ENCODE data around the gene AHRR.

AHRR gene

GRCh38 chr5:482021-482420 is 160.5 kb downstream of the AHRR start:
- TF ChIP-seq TAF1 (IDR thresholded peaks at IDR 0.05; ENCODE audit: borderline replicate concordance, insufficient read depth, low read length) (no peak), SIN3A (IDR thresholded peaks at IDR 0.05; ENCODE audit: borderline replicate concordance, insufficient read depth, low read length) (no peak), FOXP2 (optimal IDR thresholded peaks at IDR 0.05; ENCODE audit: borderline replicate concordance, extremely low read depth, extremely low read length, insufficient read depth) (no peak), POLR2AphosphoS5 (IDR thresholded peaks at IDR 0.05; ENCODE audit: low read depth, low read length) (no peak)
- TF ChIP-seq, protein P1, sequence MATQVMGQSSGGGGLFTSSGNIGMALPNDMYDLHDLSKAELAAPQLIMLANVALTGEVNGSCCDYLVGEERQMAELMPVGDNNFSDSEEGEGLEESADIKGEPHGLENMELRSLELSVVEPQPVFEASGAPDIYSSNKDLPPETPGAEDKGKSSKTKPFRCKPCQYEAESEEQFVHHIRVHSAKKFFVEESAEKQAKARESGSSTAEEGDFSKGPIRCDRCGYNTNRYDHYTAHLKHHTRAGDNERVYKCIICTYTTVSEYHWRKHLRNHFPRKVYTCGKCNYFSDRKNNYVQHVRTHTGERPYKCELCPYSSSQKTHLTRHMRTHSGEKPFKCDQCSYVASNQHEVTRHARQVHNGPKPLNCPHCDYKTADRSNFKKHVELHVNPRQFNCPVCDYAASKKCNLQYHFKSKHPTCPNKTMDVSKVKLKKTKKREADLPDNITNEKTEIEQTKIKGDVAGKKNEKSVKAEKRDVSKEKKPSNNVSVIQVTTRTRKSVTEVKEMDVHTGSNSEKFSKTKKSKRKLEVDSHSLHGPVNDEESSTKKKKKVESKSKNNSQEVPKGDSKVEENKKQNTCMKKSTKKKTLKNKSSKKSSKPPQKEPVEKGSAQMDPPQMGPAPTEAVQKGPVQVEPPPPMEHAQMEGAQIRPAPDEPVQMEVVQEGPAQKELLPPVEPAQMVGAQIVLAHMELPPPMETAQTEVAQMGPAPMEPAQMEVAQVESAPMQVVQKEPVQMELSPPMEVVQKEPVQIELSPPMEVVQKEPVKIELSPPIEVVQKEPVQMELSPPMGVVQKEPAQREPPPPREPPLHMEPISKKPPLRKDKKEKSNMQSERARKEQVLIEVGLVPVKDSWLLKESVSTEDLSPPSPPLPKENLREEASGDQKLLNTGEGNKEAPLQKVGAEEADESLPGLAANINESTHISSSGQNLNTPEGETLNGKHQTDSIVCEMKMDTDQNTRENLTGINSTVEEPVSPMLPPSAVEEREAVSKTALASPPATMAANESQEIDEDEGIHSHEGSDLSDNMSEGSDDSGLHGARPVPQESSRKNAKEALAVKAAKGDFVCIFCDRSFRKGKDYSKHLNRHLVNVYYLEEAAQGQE (IDR thresholded peaks at IDR 0.05; ENCODE audit: insufficient read depth in 1 of 2, low read depth in 2 of 2, low read length in 2 of 2), result no peak

DNA sequence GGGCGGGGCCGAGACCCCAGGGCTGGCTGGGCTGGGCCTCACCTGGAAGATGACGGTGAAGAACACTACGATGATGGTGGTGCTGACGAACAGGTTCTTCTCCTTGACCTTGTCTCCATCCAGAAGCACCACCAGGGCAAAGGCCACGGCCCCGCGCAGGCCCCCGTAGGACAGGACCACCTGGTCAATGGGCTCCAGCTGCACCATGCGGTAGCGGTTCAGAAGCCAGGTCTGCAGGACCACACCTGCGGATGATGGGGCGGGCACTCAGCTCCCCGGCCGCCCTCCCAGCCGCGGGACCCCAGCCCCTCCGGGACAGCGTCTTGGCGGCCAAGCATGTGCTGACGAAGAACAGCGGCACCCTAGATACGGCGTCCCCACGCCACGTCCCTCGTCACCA is 161.0 kb downstream of the AHRR start:
- TF ChIP-seq FOXP2 (optimal IDR thresholded peaks at IDR 0.05; ENCODE audit: borderline replicate concordance, extremely low read depth, extremely low read length, insufficient read depth) (no peak), POLR2AphosphoS5 (IDR thresholded peaks at IDR 0.05; ENCODE audit: low read depth, low read length) (no peak), SIN3A (IDR thresholded peaks at IDR 0.05; ENCODE audit: borderline replicate concordance, insufficient read depth, low read length) (no peak), TAF1 (IDR thresholded peaks at IDR 0.05; ENCODE audit: borderline replicate concordance, insufficient read depth, low read length) (no peak)
- TF ChIP-seq, protein P1 (IDR thresholded peaks at IDR 0.05; ENCODE audit: insufficient read depth in 1 of 2, low read depth in 2 of 2, low read length in 2 of 2), result no peak

DNA sequence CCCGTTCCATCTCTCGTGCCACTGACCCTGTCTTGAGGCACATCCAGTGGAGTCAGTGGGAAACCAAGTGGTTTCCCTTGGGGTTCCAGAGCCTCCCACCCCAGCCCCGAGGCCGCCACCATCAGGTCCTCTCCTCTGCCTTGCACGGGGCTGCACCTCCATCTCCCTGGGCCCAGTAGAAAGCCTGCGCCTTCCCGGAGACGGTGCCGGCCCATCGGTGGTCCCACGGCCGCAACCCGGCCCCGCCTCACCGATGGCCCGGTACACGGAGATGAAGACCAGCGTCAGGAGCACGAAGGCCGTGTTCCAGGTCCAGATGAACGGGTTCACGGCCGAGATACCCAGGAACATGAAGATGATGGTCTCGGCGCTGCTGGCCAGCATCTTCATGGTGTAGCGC is 161.5 kb downstream of the AHRR start:
- TF ChIP-seq POLR2AphosphoS5 (IDR thresholded peaks at IDR 0.05; ENCODE audit: low read depth, low read length), result no peak
- no peak for TF ChIP-seq SIN3A (IDR thresholded peaks at IDR 0.05; ENCODE audit: borderline replicate concordance, insufficient read depth, low read length)
- TF ChIP-seq, protein P1 (IDR thresholded peaks at IDR 0.05; ENCODE audit: insufficient read depth in 1 of 2, low read depth in 2 of 2, low read length in 2 of 2), result no peak
- no peak for TF ChIP-seq TAF1 (IDR thresholded peaks at IDR 0.05; ENCODE audit: borderline replicate concordance, insufficient read depth, low read length)
- TF ChIP-seq FOXP2 (optimal IDR thresholded peaks at IDR 0.05; ENCODE audit: borderline replicate concordance, extremely low read depth, extremely low read length, insufficient read depth), result no peak

DNA sequence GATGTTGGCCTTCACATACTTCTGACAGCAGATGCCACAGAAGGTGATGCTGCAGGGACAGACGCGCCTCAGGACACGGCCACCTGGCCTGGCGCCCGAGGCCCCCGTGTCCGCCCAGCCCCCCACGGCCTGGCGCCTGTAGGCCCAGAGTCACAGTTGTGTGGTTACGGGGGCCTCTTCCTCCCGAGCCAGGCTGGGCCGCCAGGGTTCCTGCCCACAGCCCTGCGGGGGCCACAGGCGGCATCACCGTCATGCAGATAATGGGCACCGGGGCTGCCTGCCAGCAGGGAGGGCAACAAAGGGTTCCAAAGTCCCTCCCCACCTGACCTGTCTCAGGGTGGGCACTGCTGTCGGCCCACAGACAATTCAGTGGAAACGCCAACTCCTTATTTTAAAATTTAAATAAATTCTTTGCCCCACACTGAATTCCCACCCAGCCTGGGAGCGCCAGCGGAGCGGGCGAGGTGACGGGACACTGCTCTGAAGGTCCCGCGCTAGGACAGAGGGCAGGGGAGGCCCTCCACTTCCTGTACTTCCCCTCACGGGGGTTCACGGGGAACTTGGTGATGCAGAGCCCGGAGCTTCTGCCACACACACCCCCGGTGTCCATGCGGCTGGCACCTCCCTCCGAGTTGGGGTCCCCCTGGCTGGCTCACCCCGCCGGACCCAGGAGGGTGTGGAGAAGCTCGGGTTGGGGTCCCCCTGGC is 162.1 kb downstream of the AHRR start:
- TF ChIP-seq TAF1 (IDR thresholded peaks at IDR 0.05; ENCODE audit: borderline replicate concordance, insufficient read depth, low read length), result no peak
- TF ChIP-seq FOXP2 (optimal IDR thresholded peaks at IDR 0.05; ENCODE audit: borderline replicate concordance, extremely low read depth, extremely low read length, insufficient read depth), result no peak
- TF ChIP-seq SIN3A (IDR thresholded peaks at IDR 0.05; ENCODE audit: borderline replicate concordance, insufficient read depth, low read length), result no peak
- TF ChIP-seq, protein P1 (IDR thresholded peaks at IDR 0.05; ENCODE audit: insufficient read depth in 1 of 2, low read depth in 2 of 2, low read length in 2 of 2), result no peak
- no peak for TF ChIP-seq POLR2AphosphoS5 (IDR thresholded peaks at IDR 0.05; ENCODE audit: low read depth, low read length)

Data from PFSK-1 (cell line).